IMR-90 (cell line): ENCODE data around the gene KCTD2. TPM values are rescaled to one million over a fixed set of nuclear protein-coding genes. Genes with fewer than 3 reads are reported as not detected.

Experiments used
- ATAC-seq: fragments of 200-7000 bp; cut with Tn5 transposase; 2 replicates; pipeline ENCODE4 v1.9.1; 2020; ENCODE audit warnings: low read depth, mild to moderate bottlenecking, moderate library complexity
- BruUV-seq: library from RNA; stranded (reverse); fragments of 400-500 nt; replicated peaks from 2 replicates; lab custom pipeline; 2021; lab: Mats Ljungman, UMichigan
- CTCF ChIA-PET: fragments of 300-600 bp; formaldehyde crosslinking; extraction: SDS; loops from one replicate; lab custom pipeline; 2021; ENCODE audit warnings: antibody characterized with exemption; lab: Yijun Ruan, JAX
- POLR2A ChIA-PET: fragments of 300-600 bp; sonication (Branson Sonifier 250); formaldehyde crosslinking; loops from one replicate; lab custom pipeline; 2022; ENCODE audit warnings: antibody characterized with exemption; ENCODE audit not compliant: unreplicated experiment; lab: Charles Lee
- DNase-seq: peaks from one replicate; pipeline ENCODE4 v3.0.0; 2013
- H2AFZ ChIP-seq: replicated peaks from 2 replicates; pipeline ENCODE3; 2013; ENCODE audit warnings: low read length, mild to moderate bottlenecking; ENCODE audit not compliant: poor library complexity
- H2AK5ac ChIP-seq: 2 replicates; pipeline ENCODE4 v1.6.1; 2013; ENCODE audit warnings: low read depth, low read length, inconsistent platforms
- H2AK9ac ChIP-seq: replicated peaks from 2 replicates; pipeline ENCODE3; 2013; ENCODE audit warnings: mild to moderate bottlenecking, low read depth, low read length, moderate library complexity; ENCODE audit not compliant: poor library complexity
- H2BK120ac ChIP-seq: 2 replicates; pipeline ENCODE4 v1.6.1; 2013; ENCODE audit warnings: low read depth, low read length, inconsistent platforms
- H2BK15ac ChIP-seq: 3 replicates; pipeline ENCODE4 v1.6.1; 2013; ENCODE audit warnings: low read depth, low read length, inconsistent platforms
- H2BK20ac ChIP-seq: 2 replicates; pipeline ENCODE4 v1.6.1; 2013; ENCODE audit warnings: low read depth, mild to moderate bottlenecking, inconsistent platforms, low read length, moderate library complexity
- H2BK5ac ChIP-seq: 2 replicates; pipeline ENCODE4 v1.6.1; 2013; ENCODE audit warnings: mild to moderate bottlenecking, low read depth, low read length, inconsistent platforms; ENCODE audit not compliant: poor library complexity, severe bottlenecking
- H3K14ac ChIP-seq: replicated peaks from 2 replicates; pipeline ENCODE4 v1.6.1; 2013; ENCODE audit warnings: low read depth, low read length, inconsistent platforms
- H3K18ac ChIP-seq: 2 replicates; pipeline ENCODE4 v1.6.1; 2013; ENCODE audit warnings: low read depth, low read length, control low read depth
- H3K23ac ChIP-seq: 2 replicates; pipeline ENCODE4 v1.6.1; 2013; ENCODE audit warnings: low read depth, low read length, inconsistent platforms
- H3K27ac ChIP-seq: 2 replicates; pipeline ENCODE4 v1.5.1; 2013; ENCODE audit warnings: mild to moderate bottlenecking, control low read depth, low read length; ENCODE audit not compliant: insufficient read depth
- H3K27me3 ChIP-seq: 2 replicates; pipeline ENCODE4 v1.6.1; 2013; ENCODE audit warnings: low read length; ENCODE audit not compliant: control insufficient read depth, insufficient read depth
- H3K36me3 ChIP-seq: 2 replicates; pipeline ENCODE4 v1.6.1; 2013; ENCODE audit warnings: low read length, mixed read lengths; ENCODE audit not compliant: control insufficient read depth, insufficient read depth
- H3K4ac ChIP-seq: 2 replicates; pipeline ENCODE4 v1.6.1; 2013; ENCODE audit warnings: low read depth, low read length, inconsistent platforms
- H3K4me1 ChIP-seq: 2 replicates; pipeline ENCODE4 v1.6.1; 2013; ENCODE audit warnings: low read length, mixed read lengths; ENCODE audit not compliant: control insufficient read depth, insufficient read depth
- H3K4me2 ChIP-seq: 2 replicates; pipeline ENCODE4 v1.6.1; 2013; ENCODE audit warnings: low read depth, mild to moderate bottlenecking, control low read depth, low read length, moderate library complexity
- H3K4me3 ChIP-seq: 2 replicates; pipeline ENCODE4 v1.5.1; 2013; ENCODE audit warnings: low read depth, mild to moderate bottlenecking, control low read depth, low read length, moderate library complexity; ENCODE audit not compliant: insufficient read depth
- H3K56ac ChIP-seq: 2 replicates; pipeline ENCODE4 v1.6.1; 2013; ENCODE audit warnings: low read length, inconsistent platforms; ENCODE audit not compliant: insufficient read depth; ENCODE audit errors: extremely low read depth
- H3K79me1 ChIP-seq, 2 experiments: 2 replicates each; pipeline ENCODE4 v1.6.1; 2013; ENCODE audit warnings: low read length in 2 of 2, inconsistent platforms in 1 of 2, low read depth in 1 of 2
- H3K9ac ChIP-seq: 2 replicates; pipeline ENCODE4 v1.6.1; 2013; ENCODE audit warnings: low read depth, low read length, control low read depth
- H3K9me1 ChIP-seq: 2 replicates; pipeline ENCODE4 v1.6.1; 2013; ENCODE audit warnings: low read length, inconsistent platforms; ENCODE audit not compliant: insufficient read depth
- H3K9me3 ChIP-seq: 2 replicates; pipeline ENCODE4 v1.6.1; 2013; ENCODE audit warnings: low read length; ENCODE audit not compliant: control insufficient read depth, insufficient read depth
- H4K20me1 ChIP-seq: 2 replicates; pipeline ENCODE4 v1.6.1; 2013; ENCODE audit warnings: low read length, inconsistent platforms; ENCODE audit not compliant: insufficient read depth
- H4K5ac ChIP-seq: 2 replicates; pipeline ENCODE4 v1.6.1; 2013; ENCODE audit warnings: mild to moderate bottlenecking, low read depth, low read length, control low read depth
- H4K8ac ChIP-seq, 2 experiments: 2 replicates each; pipeline ENCODE4 v1.6.1; 2013; ENCODE audit warnings: low read depth in 2 of 2, low read length in 2 of 2, control low read depth in 1 of 2, inconsistent platforms in 1 of 2
- H4K91ac ChIP-seq: 2 replicates; pipeline ENCODE4 v1.6.1; 2013; ENCODE audit warnings: low read depth, low read length, inconsistent platforms; ENCODE audit not compliant: insufficient read depth
- WGBS, 2 experiments: methylation state at CpG; one replicate each; pipeline versions ENCODE4 v1.1.5 to v1.1.7; 2013; ENCODE audit warnings: missing lambda C conversion rate in 2 of 2; ENCODE audit not compliant: insufficient read length in 1 of 2; ENCODE audit errors: extremely low coverage in 2 of 2; 5-methylcytosine and 5-hydroxymethylcytosine counted together
- dilution Hi-C: fragments of 300-500 bp; cut with HindIII; formaldehyde crosslinking; loops from one replicate; pipeline ENCODE4 v1.14.3; 2018; ENCODE audit warnings: low sequenced_read_pairs; ENCODE audit not compliant: unreplicated experiment
- in situ Hi-C: fragments of 300-500 bp; cut with MboI; formaldehyde crosslinking; loops from 3 replicates; pipeline ENCODE4 v1.14.3; 2019; ENCODE audit warnings: low sequenced_read_pairs, inconsistent platforms, mixed read lengths
- intact Hi-C: fragments of 100-400 bp; cut with micrococcal nuclease; formaldehyde crosslinking; loops from 2 replicates; pipeline ENCODE4 v1.10.0; 2022
- polyA plus RNA-seq, 3 experiments: library from polyadenylated mRNA; depleted of rRNA; stranded (reverse); fragments of >200 nt; gene quantifications; 2 replicates each; pipeline ENCODE4 v1.2.3, GENCODE V29; 2012; ENCODE audit warnings: low replicate concordance in 1 of 3
- total RNA-seq: library from RNA; depleted of rRNA; stranded (reverse); fragments of >200 nt; gene quantifications from 2 replicates; pipeline ENCODE4 v1.2.3, GENCODE V29; 2012
- TF ChIP-seq, protein P1 (sequence below): conservative IDR thresholded peaks from 2 replicates; pipeline ENCODE4 v1.5.1; 2012; ENCODE audit warnings: mild to moderate bottlenecking, low read depth, low read length, improper control_type of control experiment

KCTD2 gene
- total and polyA plus RNA-seq, 2 of the 4 experiments (the other 2 are of a cell fraction) = 9.1 to 18.4 TPM

- Histone ChIP-seq H3K9me1 (peaks cover 18% of the 10 kb centered on the region), H2AK5ac (peak overlapping the region; percentile 65; the same call in 1 of the 2 replicates), H2BK5ac (no peak overlapping the region), H3K4me3 (no peak overlapping the region), H4K8ac (no peak overlapping the region), H4K5ac (peak overlapping the region; percentile 9; the same call in 1 of the 2 replicates), H3K4ac (no peak overlapping the region), H3K9ac (no peak overlapping the region), H2BK120ac (no peak overlapping the region), H3K36me3 (peaks cover 3% of the 10 kb centered on the region; the same call in 1 of the 2 replicates), H3K23ac (no peak overlapping the region), H3K27ac (no peak overlapping the region), H3K27me3 (no peaks in the 10 kb centered on the region), H2BK20ac (no peak overlapping the region), H4K20me1 (no peaks in the 10 kb centered on the region; the same call in 1 of the 2 replicates), H3K18ac (no peak overlapping the region), H3K4me2 (no peak overlapping the region), H3K9me3 (no peaks in the 10 kb centered on the region), H3K56ac (no peak overlapping the region), H4K91ac (0 out of 2 replicates have a peak overlapping the region, but pooled peaks have one; percentile 14), H3K79me1 (peaks cover 0 to 24% of the 10 kb centered on the region in 2 experiments; a peak in 2 of 4 replicates), H3K14ac (no peak overlapping the region), H3K4me1 (peaks cover 22% of the 10 kb centered on the region), H2AFZ (peak overlapping the region; percentile 10), H2AK9ac (peak overlapping the region; percentile 50), H2BK15ac (no peak overlapping the region)
- ChIA-PET CTCF (interaction anchor here (1.7 kb wide), 1 partner anchor 20 kb away, joined by 5 read pairs; no protein-coding TSS in a partner anchor), POLR2A (no interaction called here)
- no peak for ATAC-seq
- 94% methylated on average over 5 of the region's 18 CpGs; no CpG with 5 or more reads in 1 of the 2 experiments for WGBS, 2 experiments
- TF ChIP-seq, protein P1, sequence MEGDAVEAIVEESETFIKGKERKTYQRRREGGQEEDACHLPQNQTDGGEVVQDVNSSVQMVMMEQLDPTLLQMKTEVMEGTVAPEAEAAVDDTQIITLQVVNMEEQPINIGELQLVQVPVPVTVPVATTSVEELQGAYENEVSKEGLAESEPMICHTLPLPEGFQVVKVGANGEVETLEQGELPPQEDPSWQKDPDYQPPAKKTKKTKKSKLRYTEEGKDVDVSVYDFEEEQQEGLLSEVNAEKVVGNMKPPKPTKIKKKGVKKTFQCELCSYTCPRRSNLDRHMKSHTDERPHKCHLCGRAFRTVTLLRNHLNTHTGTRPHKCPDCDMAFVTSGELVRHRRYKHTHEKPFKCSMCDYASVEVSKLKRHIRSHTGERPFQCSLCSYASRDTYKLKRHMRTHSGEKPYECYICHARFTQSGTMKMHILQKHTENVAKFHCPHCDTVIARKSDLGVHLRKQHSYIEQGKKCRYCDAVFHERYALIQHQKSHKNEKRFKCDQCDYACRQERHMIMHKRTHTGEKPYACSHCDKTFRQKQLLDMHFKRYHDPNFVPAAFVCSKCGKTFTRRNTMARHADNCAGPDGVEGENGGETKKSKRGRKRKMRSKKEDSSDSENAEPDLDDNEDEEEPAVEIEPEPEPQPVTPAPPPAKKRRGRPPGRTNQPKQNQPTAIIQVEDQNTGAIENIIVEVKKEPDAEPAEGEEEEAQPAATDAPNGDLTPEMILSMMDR = no peak
- BruUV-seq = no TSS peak
- in situ Hi-C loops = no loop called here
- intact Hi-C loops = no loop called here
- dilution Hi-C loops = no loop called here
- no peak for DNase-seq
Observed at GRCh38 chr17:75093548-75094158, 46.6 kb downstream of the KCTD2 start.
